SK-N-MC (cell line): ENCODE results near the gene PLEKHA6.

Experiments used
- EZH2 ChIP-seq: fragments of 200-600 bp; sonication (generic); IDR thresholded peaks from one replicate; pipeline ENCODE4 v1.6.1; 2017; ENCODE audit warnings: antibody characterized with exemption
- POLR2AphosphoS5 ChIP-seq: IDR thresholded peaks from 2 replicates; pipeline ENCODE4 v1.6.1; 2012; ENCODE audit warnings: mild to moderate bottlenecking, low read depth, low read length, borderline replicate concordance

GRCh38 chr1:204219971-204220616 lies 139.6 kb downstream of the PLEKHA6 start:
- TF ChIP-seq EZH2 (no peak), POLR2AphosphoS5 (no peak)
